COLO829 (cell line): Measurements from ENCODE around the gene ZBTB24.
A peak's percentile ranks its signal among the peaks of the same experiment; 100 is the strongest.
"Not testable (repeated sequence)": the region's sequence is repeated elsewhere in the genome, so short reads cannot be mapped to it uniquely, and the experiment has no call there.

ENCODE experiments used
- DNase-seq: peaks from one replicate; pipeline ENCODE4 v3.0.0; 2012; ENCODE audit warnings: low spot score

The ZBTB24 gene

GRCh38 chr6:109482905-109483734 is at the start of gene ZBTB24:
Gene ZBTB24 (minus strand): TSS chr6:109483219. CDS start chr6:109482026, 1,193 bp downstream.
- peak; percentile 88 for DNase-seq

GRCh38 chr6:109531446-109531845 is 48.4 kb upstream of the ZBTB24 start:
- no peak for DNase-seq

- peak; percentile 27 for DNase-seq
These were observed 45.0 kb upstream of the ZBTB24 start for GRCh38 chr6:109527989-109528388.

GRCh38 chr6:109526905-109527628 is 44.0 kb upstream of the ZBTB24 start:
- DNase-seq, result peak; percentile 78

- no peak for DNase-seq
These were observed 41.1 kb upstream of the ZBTB24 start for GRCh38 chr6:109524129-109524528.

- DNase-seq, result no peak
These were observed 40.5 kb upstream of the ZBTB24 start for GRCh38 chr6:109523478-109523877.

- no peak for DNase-seq
These were observed 38.1 kb upstream of the ZBTB24 start for GRCh38 chr6:109521080-109521479.

- not testable (repeated sequence) for DNase-seq
These were observed 36.6 kb upstream of the ZBTB24 start for GRCh38 chr6:109519647-109520046.

- DNase-seq, result no peak
These were observed 33.9 kb upstream of the ZBTB24 start for GRCh38 chr6:109516929-109517328.

- no peak for DNase-seq
These were observed 32.9 kb upstream of the ZBTB24 start for GRCh38 chr6:109515781-109516409.

GRCh38 chr6:109514946-109515345 is 31.9 kb upstream of the ZBTB24 start:
- DNase-seq, result no peak

GRCh38 chr6:109513571-109514071 is 30.6 kb upstream of the ZBTB24 start:
- DNase-seq, result peak; percentile 65

- no peak for DNase-seq
These were observed 29.3 kb upstream of the ZBTB24 start for GRCh38 chr6:109512271-109512817.

GRCh38 chr6:109511832-109512231 is 28.8 kb upstream of the ZBTB24 start:
- DNase-seq, result no peak

- no peak for DNase-seq
These were observed 27.3 kb upstream of the ZBTB24 start for GRCh38 chr6:109510358-109510757.

GRCh38 chr6:109508166-109508860 is 25.3 kb upstream of the ZBTB24 start:
- no peak for DNase-seq

GRCh38 chr6:109507490-109508072 is 24.6 kb upstream of the ZBTB24 start:
- no peak for DNase-seq

GRCh38 chr6:109506841-109507240 is 23.8 kb upstream of the ZBTB24 start:
- DNase-seq, result no peak

GRCh38 chr6:109506314-109506713 is 23.3 kb upstream of the ZBTB24 start:
- DNase-seq, result no peak

- no peak for DNase-seq
These were observed 20.6 kb upstream of the ZBTB24 start for GRCh38 chr6:109503327-109504224.
